NCI-H69 (cell line): ENCODE results near the gene RPRM.
"Not testable (repeated sequence)": the region's sequence is repeated elsewhere in the genome, so short reads cannot be mapped to it uniquely, and the experiment has no call there.

Experiments
- DNase-seq: peaks from one replicate; lab custom pipeline; 2025; lab: John Stamatoyannopoulos, UW

The RPRM gene

GRCh38 chr2:153455861-153456260, 22.7 kb downstream of the RPRM start:
- no peak for DNase-seq

- no peak for DNase-seq
These were observed 23.2 kb downstream of the RPRM start for GRCh38 chr2:153455403-153455802.

DNA sequence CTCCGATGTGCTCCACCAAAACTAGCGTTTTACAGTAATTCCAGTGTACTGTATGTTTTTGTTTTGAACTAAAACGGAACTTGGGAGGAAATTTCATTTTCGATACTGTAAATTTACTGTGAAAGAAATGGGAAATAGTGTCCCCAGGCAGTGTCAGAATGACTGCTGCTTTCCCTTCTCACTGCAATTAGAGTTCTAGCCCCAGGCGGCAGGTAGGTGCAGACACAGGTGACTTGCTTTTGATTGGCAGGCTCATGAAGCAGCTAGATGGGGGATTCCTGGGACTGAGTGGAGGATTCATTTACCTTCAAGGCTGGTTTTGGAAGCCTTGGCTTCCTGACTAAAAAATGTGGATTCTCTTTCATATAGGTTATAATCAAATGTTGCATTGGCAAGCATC, 27.0 kb downstream of the RPRM start:
- peak; percentile 7 for DNase-seq

- no peak for DNase-seq
These were observed 35.5 kb downstream of the RPRM start for GRCh38 chr2:153443106-153443505.

GRCh38 chr2:153442616-153443015, 35.9 kb downstream of the RPRM start:
- peak; percentile 11 for DNase-seq

DNA sequence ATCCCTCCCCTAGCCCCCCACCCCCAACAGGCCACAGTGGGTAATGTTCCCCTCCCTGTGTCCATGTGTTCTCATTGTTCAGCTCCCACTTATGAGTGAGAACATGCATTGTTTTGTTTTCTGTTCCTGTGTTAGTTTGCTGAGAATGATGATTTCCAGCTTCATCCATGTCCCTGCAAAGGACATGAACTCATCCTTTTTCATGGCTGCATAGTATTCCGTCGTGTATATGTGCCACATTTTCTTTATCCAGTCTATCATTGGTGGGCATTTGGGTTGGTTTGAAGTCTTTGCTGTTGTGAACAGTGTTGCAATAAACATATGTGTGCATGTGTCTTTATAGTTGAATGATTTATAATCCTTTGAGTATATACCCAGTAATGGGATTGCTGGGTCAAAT, 38.5 kb downstream of the RPRM start:
- DNase-seq: not testable (repeated sequence)

DNA sequence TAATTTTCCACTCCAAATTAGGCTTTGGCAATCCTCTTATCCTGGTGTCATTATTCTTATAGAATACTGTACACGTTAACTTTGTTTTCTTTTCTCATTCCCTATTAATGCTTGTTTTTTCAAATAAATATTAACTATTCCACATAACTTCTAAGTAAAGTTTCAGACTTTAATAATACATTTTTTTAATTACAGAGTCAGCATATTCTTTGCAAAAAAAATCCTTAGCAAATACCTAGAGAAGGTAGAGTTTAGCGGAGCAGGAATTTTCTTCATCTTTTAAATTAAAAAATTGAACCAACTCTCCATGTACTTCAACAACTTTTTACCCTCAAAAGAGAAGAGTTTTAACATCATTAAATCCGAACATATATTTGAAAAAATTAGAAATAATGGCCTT, 45.2 kb downstream of the RPRM start:
- no peak for DNase-seq

GRCh38 chr2:153432381-153432780, 46.2 kb downstream of the RPRM start:
- peak; percentile 24 for DNase-seq

GRCh38 chr2:153431114-153431513, 47.4 kb downstream of the RPRM start:
- DNase-seq: no peak
